PC-3 (cell line): ENCODE results near the gene CMTM5. TPM values are rescaled to one million over a fixed set of nuclear protein-coding genes. Genes with fewer than 3 reads are reported as not detected.

Experiments used
- ATAC-seq: fragments of 200-7000 bp; cut with Tn5 transposase; 2 replicates; pipeline ENCODE4 v1.9.1; 2020; ENCODE audit warnings: mild to moderate bottlenecking, moderate library complexity
- BruUV-seq: library from RNA; stranded (reverse); fragments of 400-500 nt; replicated peaks from 2 replicates; lab custom pipeline; 2021; lab: Mats Ljungman, UMichigan
- CTCF ChIA-PET: fragments of 300-600 bp; sonication (Branson Sonifier 250); formaldehyde crosslinking; loops from one replicate; lab custom pipeline; 2022; ENCODE audit warnings: antibody characterized with exemption; lab: Charles Lee
- POLR2A ChIA-PET: fragments of 300-600 bp; sonication (Branson Sonifier 250); formaldehyde crosslinking; loops from one replicate; lab custom pipeline; 2022; ENCODE audit warnings: antibody characterized with exemption; ENCODE audit not compliant: unreplicated experiment; lab: Charles Lee
- DNase-seq: peaks from one replicate; pipeline ENCODE4 v3.0.0-alpha.2; 2015
- H2AFZ ChIP-seq: fragments of 300-600 bp; sonication (generic); 2 replicates; pipeline ENCODE4 v1.6.0; 2016; ENCODE audit warnings: antibody characterized with exemption, low read length
- H3F3A ChIP-seq: fragments of 300-600 bp; sonication (generic); one replicate; pipeline ENCODE4 v1.6.0; 2017; ENCODE audit warnings: antibody characterized with exemption, low read length, control low read depth, mild to moderate bottlenecking; ENCODE audit not compliant: unreplicated experiment
- H3K27ac ChIP-seq: fragments of 300-600 bp; sonication (generic); 2 replicates; pipeline ENCODE4 v1.5.1; 2016; ENCODE audit warnings: mild to moderate bottlenecking, low read length
- H3K27me3 ChIP-seq: fragments of 300-600 bp; sonication (generic); 2 replicates; pipeline ENCODE4 v1.6.1; 2016; ENCODE audit warnings: low read length, mixed read lengths
- H3K36me3 ChIP-seq: fragments of 300-600 bp; sonication (generic); 2 replicates; pipeline ENCODE4 v1.6.1; 2016; ENCODE audit warnings: low read depth, mixed run types, low read length, mixed read lengths
- H3K4me1 ChIP-seq: fragments of 300-600 bp; sonication (generic); 2 replicates; pipeline ENCODE4 v1.5.1; 2016; ENCODE audit warnings: low read length; ENCODE audit not compliant: insufficient read depth
- H3K4me2 ChIP-seq: fragments of 300-600 bp; sonication (generic); 2 replicates; pipeline ENCODE4 v1.6.0; 2016; ENCODE audit warnings: low read length
- H3K4me3 ChIP-seq: fragments of 300-600 bp; sonication (generic); 2 replicates; pipeline ENCODE4 v1.5.1; 2016; ENCODE audit warnings: mild to moderate bottlenecking, low read length, mixed read lengths
- H3K79me2 ChIP-seq: fragments of 300-600 bp; sonication (generic); 2 replicates; pipeline ENCODE4 v1.6.1; 2017; ENCODE audit warnings: low read length, mixed read lengths
- H3K9ac ChIP-seq: fragments of 300-600 bp; sonication (generic); 2 replicates; pipeline ENCODE4 v1.6.0; 2016; ENCODE audit warnings: mild to moderate bottlenecking, low read length
- H3K9me2 ChIP-seq: fragments of 300-600 bp; sonication (generic); replicated peaks from 2 replicates; pipeline ENCODE4 v1.6.1; 2016; ENCODE audit warnings: mixed run types, low read length, mixed read lengths
- H3K9me3 ChIP-seq: fragments of 300-600 bp; sonication (generic); 2 replicates; pipeline ENCODE4 v1.6.1; 2016; ENCODE audit warnings: low read length, mixed read lengths
- H4K20me1 ChIP-seq: fragments of 300-600 bp; sonication (generic); 2 replicates; pipeline ENCODE4 v1.6.1; 2016; ENCODE audit warnings: low read length, mixed read lengths
- CTCF ChIP-seq: fragments of 300-600 bp; sonication (generic); conservative IDR thresholded peaks from 2 replicates; pipeline ENCODE4 v1.5.1; 2017; ENCODE audit warnings: antibody characterized with exemption, low read depth, mild to moderate bottlenecking, low read length
- EZH2 ChIP-seq: fragments of 300-600 bp; sonication (generic); IDR thresholded peaks from one replicate; pipeline ENCODE4 v1.6.1; 2017; ENCODE audit warnings: antibody characterized with exemption, mild to moderate bottlenecking, low read length; ENCODE audit not compliant: unreplicated experiment
- EZH2phosphoT487 ChIP-seq: fragments of 300-600 bp; sonication (generic); IDR thresholded peaks from 2 replicates; pipeline ENCODE4 v1.6.1; 2018; ENCODE audit warnings: mild to moderate bottlenecking, antibody characterized with exemption, low read length, borderline replicate concordance
- intact Hi-C: fragments of 100-400 bp; cut with micrococcal nuclease; formaldehyde crosslinking; loops from 2 replicates; pipeline ENCODE4 v1.9.0; 2023
- total RNA-seq: library from RNA; depleted of rRNA; stranded (reverse); fragments of >200 nt; gene quantifications from 2 replicates; pipeline ENCODE4 v1.2.3, GENCODE V29; 2014

Gene CMTM5
- total RNA-seq, 1 experiment from 2014 or later: not detected

GRCh38 chr14:23377198-23377550 is 328 bp downstream of the CMTM5 start:
- Histone ChIP-seq H3K4me2 (no peak overlapping the region), H3K9ac (no peak overlapping the region), H3K4me1 (no peaks in the 10 kb centered on the region), H3K27ac (no peak overlapping the region), H2AFZ (no peak overlapping the region), H3K36me3 (no peaks in the 10 kb centered on the region), H3F3A (no peaks in the 10 kb centered on the region), H3K4me3 (no peak overlapping the region), H3K27me3 (peaks cover 11% of the 10 kb centered on the region), H3K9me2 (no peaks in the 10 kb centered on the region), H3K79me2 (no peaks in the 10 kb centered on the region), H4K20me1 (no peaks in the 10 kb centered on the region), H3K9me3 (no peaks in the 10 kb centered on the region)
- ATAC-seq: no peak
- CTCF ChIA-PET: no interaction called here
- POLR2A ChIA-PET: no interaction called here
- DNase-seq: no peak
- no TSS peak for BruUV-seq
- intact Hi-C loops: no loop called here
- TF ChIP-seq EZH2: no peak
- no peak for TF ChIP-seq EZH2phosphoT487
- no peak for TF ChIP-seq CTCF

GRCh38 chr14:23377573-23378563 is 1.0 kb downstream of the CMTM5 start:
- no peak for TF ChIP-seq CTCF
- no peak for TF ChIP-seq EZH2phosphoT487
- TF ChIP-seq EZH2: no peak
- ChIA-PET POLR2A (no interaction called here), CTCF (no interaction called here)
- no peak overlapping the region for H3K9ac ChIP-seq
- H3K79me2 ChIP-seq: no peaks in the 10 kb centered on the region
- H4K20me1 ChIP-seq: no peaks in the 10 kb centered on the region
- no peaks in the 10 kb centered on the region for H3K9me3 ChIP-seq
- intact Hi-C loops: no loop called here
- no peak for DNase-seq
- H3K9me2 ChIP-seq: no peaks in the 10 kb centered on the region
- no TSS peak for BruUV-seq
- H3K27ac ChIP-seq: no peak overlapping the region
- H3K36me3 ChIP-seq: no peaks in the 10 kb centered on the region
- no peak overlapping the region for H2AFZ ChIP-seq
- no peak overlapping the region for H3K4me2 ChIP-seq
- H3K4me3 ChIP-seq: no peak overlapping the region
- no peak for ATAC-seq
- no peaks in the 10 kb centered on the region for H3F3A ChIP-seq
- H3K4me1 ChIP-seq: no peaks in the 10 kb centered on the region
- peaks cover 14% of the 10 kb centered on the region for H3K27me3 ChIP-seq

GRCh38 chr14:23378612-23379220 is 1.9 kb downstream of the CMTM5 start:
- no peak overlapping the region for H3K27ac ChIP-seq
- H3K9me2 ChIP-seq: no peaks in the 10 kb centered on the region
- no peaks in the 10 kb centered on the region for H3K9me3 ChIP-seq
- ATAC-seq (no peak), DNase-seq (no peak)
- no peak overlapping the region for H3K4me3 ChIP-seq
- H3K4me1 ChIP-seq: no peaks in the 10 kb centered on the region
- ChIA-PET POLR2A (no interaction called here), CTCF (no interaction called here)
- no peak overlapping the region for H2AFZ ChIP-seq
- H3F3A ChIP-seq: no peaks in the 10 kb centered on the region
- no peak overlapping the region for H3K9ac ChIP-seq
- H3K36me3 ChIP-seq: no peaks in the 10 kb centered on the region
- H3K4me2 ChIP-seq: no peak overlapping the region
- no TSS peak for BruUV-seq
- no peak for TF ChIP-seq EZH2
- TF ChIP-seq CTCF: no peak
- no peak for TF ChIP-seq EZH2phosphoT487
- H3K79me2 ChIP-seq: no peaks in the 10 kb centered on the region
- intact Hi-C loops: no loop called here
- no peaks in the 10 kb centered on the region for H4K20me1 ChIP-seq
- H3K27me3 ChIP-seq: peaks cover 19% of the 10 kb centered on the region
